GM12872 (cell line): Measurements from ENCODE around the gene YY1.

Experiments used
- CTCF ChIP-seq: IDR thresholded peaks from 3 replicates; pipeline ENCODE4 v1.5.1; 2011; ENCODE audit warnings: low read depth, mild to moderate bottlenecking, low read length, moderate library complexity; ENCODE audit not compliant: insufficient read depth

YY1 gene

GRCh38 chr14:100325231-100325632, 86.3 kb downstream of the YY1 start:
- TF ChIP-seq CTCF = no peak

GRCh38 chr14:100325958-100326357, 87.0 kb downstream of the YY1 start:
- no peak for TF ChIP-seq CTCF

GRCh38 chr14:100327128-100327527, 88.2 kb downstream of the YY1 start:
- no peak for TF ChIP-seq CTCF

- no peak for TF ChIP-seq CTCF
Measured at GRCh38 chr14:100328495-100329163, 89.7 kb downstream of the YY1 start.

- no peak for TF ChIP-seq CTCF
Measured at GRCh38 chr14:100329233-100330006, 90.5 kb downstream of the YY1 start.

GRCh38 chr14:100330007-100330344, 91.0 kb downstream of the YY1 start:
- TF ChIP-seq CTCF = no peak

- TF ChIP-seq CTCF = no peak
Measured at GRCh38 chr14:100330388-100330931, 91.5 kb downstream of the YY1 start.
